ENCODE measurements around the gene SCN5A.

SCN5A gene

GRCh38 chr3:38616111-38616510 lies 33.4 kb downstream of the SCN5A start:
- no peak for TF ChIP-seq FOXM1 (IDR thresholded peaks at IDR 0.05; ENCODE audit: borderline replicate concordance, low read depth)
- TF ChIP-seq RAD21 (IDR thresholded peaks at IDR 0.05; ENCODE audit: low read depth): no peak
- TF ChIP-seq TCF12 (IDR thresholded peaks at IDR 0.05; ENCODE audit: low read depth): no peak
- TF ChIP-seq ZBTB7A (IDR thresholded peaks at IDR 0.05; ENCODE audit: low read depth): no peak
- no peak for TF ChIP-seq CREB1 (IDR thresholded peaks at IDR 0.05; ENCODE audit: low read depth)
- no peak for TF ChIP-seq TAF1 (IDR thresholded peaks at IDR 0.05; ENCODE audit: low read depth)
- TF ChIP-seq MAX (IDR thresholded peaks at IDR 0.05): no peak
- no peak for TF ChIP-seq USF1 (IDR thresholded peaks at IDR 0.05)
- no peak for TF ChIP-seq NFIC (IDR thresholded peaks at IDR 0.05)
- TF ChIP-seq EP300 (IDR thresholded peaks at IDR 0.05; ENCODE audit: borderline replicate concordance): no peak
- TF ChIP-seq EGR1 (IDR thresholded peaks at IDR 0.05): no peak
- TF ChIP-seq REST (IDR thresholded peaks at IDR 0.05; ENCODE audit: low read depth): no peak
- no peak for TF ChIP-seq TEAD4 (IDR thresholded peaks at IDR 0.05)
- no peak for TF ChIP-seq YY1 (IDR thresholded peaks at IDR 0.05; ENCODE audit: low read depth)
- TF ChIP-seq CEBPB (IDR thresholded peaks at IDR 0.05): no peak

- TF ChIP-seq CEBPB (IDR thresholded peaks at IDR 0.05) (no peak), REST (IDR thresholded peaks at IDR 0.05; ENCODE audit: low read depth) (no peak), TAF1 (IDR thresholded peaks at IDR 0.05; ENCODE audit: low read depth) (no peak), FOXM1 (IDR thresholded peaks at IDR 0.05; ENCODE audit: borderline replicate concordance, low read depth) (no peak), EP300 (IDR thresholded peaks at IDR 0.05; ENCODE audit: borderline replicate concordance) (no peak), USF1 (IDR thresholded peaks at IDR 0.05) (no peak), ZBTB7A (IDR thresholded peaks at IDR 0.05; ENCODE audit: low read depth) (no peak), NFIC (IDR thresholded peaks at IDR 0.05) (no peak), TEAD4 (IDR thresholded peaks at IDR 0.05) (no peak), EGR1 (IDR thresholded peaks at IDR 0.05) (no peak)
Measured at GRCh38 chr3:38614651-38615352, 34.7 kb downstream of the SCN5A start.

- TF ChIP-seq MAX (IDR thresholded peaks at IDR 0.05) (no peak), TAF1 (IDR thresholded peaks at IDR 0.05; ENCODE audit: low read depth) (no peak), EP300 (IDR thresholded peaks at IDR 0.05; ENCODE audit: borderline replicate concordance) (no peak), EGR1 (IDR thresholded peaks at IDR 0.05) (no peak), RAD21 (IDR thresholded peaks at IDR 0.05; ENCODE audit: low read depth) (no peak), USF1 (IDR thresholded peaks at IDR 0.05) (no peak), ZBTB7A (IDR thresholded peaks at IDR 0.05; ENCODE audit: low read depth) (no peak), TEAD4 (IDR thresholded peaks at IDR 0.05) (no peak), CEBPB (IDR thresholded peaks at IDR 0.05) (no peak), FOXM1 (IDR thresholded peaks at IDR 0.05; ENCODE audit: borderline replicate concordance, low read depth) (no peak)
Measured at GRCh38 chr3:38614091-38614490, 35.4 kb downstream of the SCN5A start.

GRCh38 chr3:38613426-38613825 lies 36.1 kb downstream of the SCN5A start:
- TF ChIP-seq FOXM1 (IDR thresholded peaks at IDR 0.05; ENCODE audit: borderline replicate concordance, low read depth): no peak
- TF ChIP-seq EGR1 (IDR thresholded peaks at IDR 0.05): no peak
- TF ChIP-seq YY1 (IDR thresholded peaks at IDR 0.05; ENCODE audit: low read depth): no peak
- no peak for TF ChIP-seq TEAD4 (IDR thresholded peaks at IDR 0.05)
- TF ChIP-seq EP300 (IDR thresholded peaks at IDR 0.05; ENCODE audit: borderline replicate concordance): no peak
- TF ChIP-seq USF1 (IDR thresholded peaks at IDR 0.05): no peak
- no peak for TF ChIP-seq TCF12 (IDR thresholded peaks at IDR 0.05; ENCODE audit: low read depth)

- TF ChIP-seq CREB1 (IDR thresholded peaks at IDR 0.05; ENCODE audit: low read depth) (no peak), TAF1 (IDR thresholded peaks at IDR 0.05; ENCODE audit: low read depth) (no peak), RAD21 (IDR thresholded peaks at IDR 0.05; ENCODE audit: low read depth) (no peak), EP300 (IDR thresholded peaks at IDR 0.05; ENCODE audit: borderline replicate concordance) (no peak), ZBTB7A (IDR thresholded peaks at IDR 0.05; ENCODE audit: low read depth) (no peak), FOXM1 (IDR thresholded peaks at IDR 0.05; ENCODE audit: borderline replicate concordance, low read depth) (no peak), CEBPB (IDR thresholded peaks at IDR 0.05) (no peak), TEAD4 (IDR thresholded peaks at IDR 0.05) (no peak), EGR1 (IDR thresholded peaks at IDR 0.05) (no peak), MAX (IDR thresholded peaks at IDR 0.05) (no peak), YY1 (IDR thresholded peaks at IDR 0.05; ENCODE audit: low read depth) (no peak), USF1 (IDR thresholded peaks at IDR 0.05) (no peak), REST (IDR thresholded peaks at IDR 0.05; ENCODE audit: low read depth) (no peak), NFIC (IDR thresholded peaks at IDR 0.05) (no peak)
Measured at GRCh38 chr3:38611866-38612265, 37.6 kb downstream of the SCN5A start.

All from Ishikawa (cell line).